K562 (cell line): ENCODE results near the gene ATE1.

Experiments used
- NKRF ChIP-seq: fragments of 450-650 bp; IDR thresholded peaks from 2 replicates; pipeline ENCODE4 v1.6.1; 2016; ENCODE audit warnings: borderline replicate concordance
- PHF20 ChIP-seq: fragments of 450-650 bp; IDR thresholded peaks from 2 replicates; pipeline ENCODE4 v1.6.1; 2018; ENCODE audit not compliant: partially characterized antibody
- POLR2A ChIP-seq: fragments of 450-650 bp; conservative IDR thresholded peaks from 2 replicates; pipeline ENCODE4 v1.6.1; 2016
- ZBED1 ChIP-seq: IDR thresholded peaks from 2 replicates; pipeline ENCODE4 v1.6.1; 2014
- TF ChIP-seq, protein P1 (sequence below), 2 experiments: fragments of 450-650 bp; IDR thresholded peaks; 2 replicates each; pipeline ENCODE4 v1.6.1; 2016; ENCODE audit warnings: mild to moderate bottlenecking in 2 of 2, borderline replicate concordance in 1 of 2, low read depth in 1 of 2, moderate library complexity in 1 of 2
- TF ChIP-seq, protein P2 (sequence below): sonication (generic); formaldehyde crosslinking; IDR thresholded peaks from 2 replicates; pipeline ENCODE4 v1.5.0; 2020; ENCODE audit warnings: missing genetic modification reagents

- TF ChIP-seq, protein P1, sequence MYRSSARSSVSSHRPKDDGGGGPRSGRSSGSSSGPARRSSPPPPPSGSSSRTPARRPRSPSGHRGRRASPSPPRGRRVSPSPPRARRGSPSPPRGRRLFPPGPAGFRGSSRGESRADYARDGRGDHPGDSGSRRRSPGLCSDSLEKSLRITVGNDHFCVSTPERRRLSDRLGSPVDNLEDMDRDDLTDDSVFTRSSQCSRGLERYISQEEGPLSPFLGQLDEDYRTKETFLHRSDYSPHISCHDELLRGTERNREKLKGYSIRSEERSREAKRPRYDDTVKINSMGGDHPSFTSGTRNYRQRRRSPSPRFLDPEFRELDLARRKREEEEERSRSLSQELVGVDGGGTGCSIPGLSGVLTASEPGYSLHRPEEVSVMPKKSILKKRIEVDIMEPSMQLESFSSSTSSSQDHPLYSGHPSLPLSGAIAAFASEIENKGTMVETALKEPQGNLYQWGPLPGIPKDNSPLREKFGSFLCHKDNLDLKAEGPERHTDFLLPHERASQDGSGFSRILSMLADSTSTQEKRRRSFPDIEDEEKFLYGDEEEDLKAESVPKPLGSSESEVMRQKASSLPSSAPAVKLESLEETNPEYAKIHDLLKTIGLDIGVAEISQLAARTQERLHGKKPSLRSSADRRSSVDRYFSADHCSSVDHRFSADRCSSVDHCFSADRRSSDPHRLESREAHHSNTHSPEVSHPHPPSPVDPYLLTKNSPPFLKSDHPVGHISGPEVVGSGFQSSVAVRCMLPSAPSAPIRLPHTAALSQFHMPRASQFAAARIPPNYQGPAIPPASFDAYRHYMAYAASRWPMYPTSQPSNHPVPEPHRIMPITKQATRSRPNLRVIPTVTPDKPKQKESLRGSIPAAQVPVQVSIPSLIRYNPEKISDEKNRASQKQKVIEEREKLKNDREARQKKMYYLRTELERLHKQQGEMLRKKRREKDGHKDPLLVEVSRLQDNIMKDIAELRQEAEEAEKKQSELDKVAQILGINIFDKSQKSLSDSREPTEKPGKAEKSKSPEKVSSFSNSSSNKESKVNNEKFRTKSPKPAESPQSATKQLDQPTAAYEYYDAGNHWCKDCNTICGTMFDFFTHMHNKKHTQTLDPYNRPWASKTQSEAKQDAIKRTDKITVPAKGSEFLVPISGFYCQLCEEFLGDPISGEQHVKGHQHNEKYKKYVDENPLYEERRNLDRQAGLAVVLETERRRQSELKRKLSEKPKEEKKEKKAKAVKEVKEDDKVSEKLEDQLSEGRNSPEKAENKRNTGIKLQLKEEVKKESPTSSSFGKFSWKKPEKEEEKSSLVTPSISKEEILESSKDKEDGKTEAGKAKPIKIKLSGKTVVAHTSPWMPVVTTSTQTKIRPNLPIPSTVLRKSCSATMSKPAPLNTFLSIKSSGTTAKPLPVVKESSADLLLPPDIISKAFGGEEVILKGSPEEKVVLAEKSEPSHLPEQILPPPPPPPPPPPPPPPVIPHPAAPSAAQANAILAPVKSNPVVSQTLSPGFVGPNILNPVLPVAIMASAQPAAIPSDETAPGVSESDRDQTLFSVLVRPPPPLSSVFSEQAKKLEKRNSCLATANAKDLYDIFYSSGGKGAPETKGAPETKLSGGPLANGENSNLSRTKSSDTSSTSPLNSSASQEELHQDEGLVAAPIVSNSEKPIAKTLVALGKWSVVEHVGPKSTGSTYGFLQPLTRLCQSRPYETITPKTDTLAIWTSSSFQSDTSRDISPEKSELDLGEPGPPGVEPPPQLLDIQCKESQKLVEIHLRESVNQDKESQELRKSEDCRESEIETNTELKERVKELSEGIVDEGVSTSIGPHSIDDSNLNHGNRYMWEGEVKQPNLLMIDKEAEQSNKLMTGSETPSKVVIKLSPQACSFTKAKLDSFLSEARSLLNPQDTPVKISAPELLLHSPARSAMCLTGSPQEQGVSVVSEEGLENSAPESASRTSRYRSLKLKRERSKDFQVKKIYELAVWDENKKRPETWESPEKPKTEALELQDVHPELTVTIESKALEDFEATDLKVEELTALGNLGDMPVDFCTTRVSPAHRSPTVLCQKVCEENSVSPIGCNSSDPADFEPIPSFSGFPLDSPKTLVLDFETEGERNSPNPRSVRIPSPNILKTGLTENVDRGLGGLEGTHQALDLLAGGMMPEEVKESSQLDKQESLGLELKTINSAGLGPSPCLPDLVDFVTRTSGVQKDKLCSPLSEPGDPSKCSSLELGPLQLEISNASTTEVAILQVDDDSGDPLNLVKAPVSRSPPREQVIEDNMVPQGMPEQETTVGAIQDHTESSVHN (IDR thresholded peaks at IDR 0.05; ENCODE audit: borderline replicate concordance in 1 of 2, low read depth in 1 of 2), result no peak
- TF ChIP-seq PHF20 (no peak), ZBED1 (no peak), NKRF (no peak), POLR2A (no peak)
- TF ChIP-seq, protein P2, sequence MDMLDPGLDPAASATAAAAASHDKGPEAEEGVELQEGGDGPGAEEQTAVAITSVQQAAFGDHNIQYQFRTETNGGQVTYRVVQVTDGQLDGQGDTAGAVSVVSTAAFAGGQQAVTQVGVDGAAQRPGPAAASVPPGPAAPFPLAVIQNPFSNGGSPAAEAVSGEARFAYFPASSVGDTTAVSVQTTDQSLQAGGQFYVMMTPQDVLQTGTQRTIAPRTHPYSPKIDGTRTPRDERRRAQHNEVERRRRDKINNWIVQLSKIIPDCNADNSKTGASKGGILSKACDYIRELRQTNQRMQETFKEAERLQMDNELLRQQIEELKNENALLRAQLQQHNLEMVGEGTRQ (CRISPR knock-in tag), result no peak
Measured at GRCh38 chr10:121965996-121966395, 38.2 kb upstream of the ATE1 start.
